CD4-positive, alpha-beta T cell (primary cell): Measurements from ENCODE around the gene VEGFD. TPM values are rescaled to one million over a fixed set of nuclear protein-coding genes. Genes with fewer than 3 reads are reported as not detected.
A peak's percentile ranks its signal among the peaks of the same experiment; 100 is the strongest.

Experiments used
- ATAC-seq: fragments of 200-7000 bp; cut with Tn5 transposase; one replicate; pipeline ENCODE4 v1.10.0; 2022; ENCODE audit warnings: mild to moderate bottlenecking; ENCODE audit not compliant: poor library complexity
- CTCF ChIA-PET: fragments of 350-600 bp; sonication (Branson Sonifier 250); formaldehyde crosslinking; loops from one replicate; lab custom pipeline; 2021; ENCODE audit warnings: antibody characterized with exemption, inconsistent platforms; lab: Charles Lee
- POLR2A ChIA-PET: fragments of 350-600 bp; sonication (Branson Sonifier 250); formaldehyde crosslinking; loops from one replicate; lab custom pipeline; 2021; ENCODE audit warnings: antibody characterized with exemption, inconsistent platforms; lab: Charles Lee
- DNase-seq, 14 experiments: peaks; one replicate each; pipeline ENCODE4 v3.0.0-alpha.2; 2013 to 2020; ENCODE audit warnings: mixed read lengths in 2 of 14
- H3K27ac ChIP-seq, 2 donors: one replicate each; pipeline versions ENCODE4 v1.5.1 to v1.7.0; 2013; ENCODE audit warnings: low read length in 2 of 2, low read depth in 1 of 2, mild to moderate bottlenecking in 1 of 2
- H3K27me3 ChIP-seq, 2 experiments: 1 replicate in 1 of 2; 2 replicates in 1 of 2; pipeline versions ENCODE4 v1.6.1 to v1.7.0; 2013; ENCODE audit warnings: low read length in 2 of 2, control low read depth in 1 of 2, mild to moderate bottlenecking in 1 of 2, moderate library complexity in 1 of 2; ENCODE audit not compliant: insufficient read depth in 2 of 2, control insufficient read depth in 1 of 2
- H3K36me3 ChIP-seq: one replicate; pipeline ENCODE4 v1.6.1; 2013; ENCODE audit warnings: low read length, control low read depth; ENCODE audit not compliant: insufficient read depth
- H3K4me1 ChIP-seq: one replicate; pipeline ENCODE4 v1.6.1; 2013; ENCODE audit warnings: low read length, control low read depth; ENCODE audit not compliant: insufficient read depth
- H3K4me3 ChIP-seq: one replicate; pipeline ENCODE4 v1.5.1; 2013; ENCODE audit warnings: mild to moderate bottlenecking, low read length, moderate library complexity
- H3K9me3 ChIP-seq, 2 experiments: 1 replicate in 1 of 2; 2 replicates in 1 of 2; pipeline versions ENCODE4 v1.6.1 to v1.7.0; 2013; ENCODE audit warnings: low read length in 2 of 2, mild to moderate bottlenecking in 2 of 2, control low read depth in 1 of 2, moderate library complexity in 1 of 2; ENCODE audit not compliant: control insufficient read depth in 1 of 2, insufficient read depth in 1 of 2
- H3K27ac Mint-ChIP-seq: one replicate; pipeline ENCODE4 v1.8.0; 2020; ENCODE audit warnings: mixed read lengths
- H3K27me3 Mint-ChIP-seq: one replicate; pipeline ENCODE4 v1.8.0; 2021; ENCODE audit warnings: mixed read lengths
- H3K36me3 Mint-ChIP-seq: one replicate; pipeline ENCODE4 v1.8.0; 2021; ENCODE audit warnings: low read depth, mixed read lengths
- H3K4me1 Mint-ChIP-seq: one replicate; pipeline ENCODE4 v1.8.0; 2021; ENCODE audit warnings: low read depth, mixed read lengths
- H3K4me3 Mint-ChIP-seq: one replicate; pipeline ENCODE4 v1.8.0; 2020; ENCODE audit warnings: mild to moderate bottlenecking, mixed read lengths
- H3K9me3 Mint-ChIP-seq: one replicate; pipeline ENCODE4 v1.8.0; 2020; ENCODE audit warnings: mixed read lengths
- CTCF ChIP-seq: fragments of 200-600 bp; IDR thresholded peaks from one replicate; pipeline ENCODE4 v1.8.0; 2022; ENCODE audit warnings: antibody characterized with exemption, mild to moderate bottlenecking
- intact Hi-C, 2 experiments: fragments of 100-400 bp; cut with DNase I in 1 of 2; cut with micrococcal nuclease in 1 of 2; formaldehyde crosslinking; loops; one replicate each; pipeline versions ENCODE4 v1.15.1 to v1.9.0; 2023 to 2025; cut with DNase I, micrococcal nuclease
- total RNA-seq, 174 experiments: library from RNA in 2 of 174; stranded (reverse) in 2 of 174; gene quantifications; one replicate each; pipeline ENCODE4 v1.2.3 and lab custom pipeline; 2021 to 2026

The VEGFD gene
- total RNA-seq, 2 experiments from 2014 or later: not detected

- H3K4me3 Mint-ChIP-seq: no peak overlapping the region
- Histone ChIP-seq H3K4me3 (no peak overlapping the region), H3K9me3 (no peaks in the 10 kb centered on the region), H3K36me3 (no peaks in the 10 kb centered on the region), H3K27me3 (no peaks in the 10 kb centered on the region), H3K27ac (no peak overlapping the region), H3K4me1 (no peaks in the 10 kb centered on the region)
- ChIA-PET CTCF (no interaction called here), POLR2A (no interaction called here)
- H3K36me3 Mint-ChIP-seq: no peaks in the 10 kb centered on the region
- no peak for TF ChIP-seq CTCF
- intact Hi-C loops: no loop called here
- DNase-seq (no peak), ATAC-seq (no peak)
- H3K27ac Mint-ChIP-seq: no peak overlapping the region
- H3K4me1 Mint-ChIP-seq: no peaks in the 10 kb centered on the region
- H3K27me3 Mint-ChIP-seq: peaks cover 7% of the 10 kb centered on the region
- H3K9me3 Mint-ChIP-seq: no peaks in the 10 kb centered on the region
Observed at GRCh38 chrX:15376956-15377355, 7.3 kb downstream of the VEGFD start.

GRCh38 chrX:15373976-15374375 lies 10.2 kb downstream of the VEGFD start:
- intact Hi-C loops: no loop called here
- ATAC-seq (no peak), DNase-seq (no peak)
- Mint-ChIP-seq H3K4me3 (no peak overlapping the region), H3K4me1 (no peaks in the 10 kb centered on the region), H3K9me3 (no peaks in the 10 kb centered on the region), H3K36me3 (no peaks in the 10 kb centered on the region), H3K27me3 (peaks cover 4% of the 10 kb centered on the region), H3K27ac (no peak overlapping the region)
- Histone ChIP-seq H3K27me3 (no peaks in the 10 kb centered on the region), H3K9me3 (no peaks in the 10 kb centered on the region), H3K4me3 (no peak overlapping the region), H3K27ac (no peak overlapping the region), H3K4me1 (no peaks in the 10 kb centered on the region), H3K36me3 (no peaks in the 10 kb centered on the region)
- ChIA-PET CTCF (no interaction called here), POLR2A (no interaction called here)
- no peak for TF ChIP-seq CTCF

- H3K4me1 Mint-ChIP-seq: no peaks in the 10 kb centered on the region
- no peak overlapping the region for H3K4me3 Mint-ChIP-seq
- no peak overlapping the region for H3K4me3 ChIP-seq
- no peak for ATAC-seq
- H3K36me3 ChIP-seq: no peaks in the 10 kb centered on the region
- no peaks in the 10 kb centered on the region for H3K9me3 ChIP-seq
- CTCF ChIA-PET: interaction anchor here (0.6 to 1.1 kb wide), 2 partner anchors 9 to 1542 kb away, joined by 4 read pairs; no protein-coding TSS in a partner anchor
- no peak overlapping the region for H3K27ac ChIP-seq
- intact Hi-C loops: no loop called here
- peaks cover 3% of the 10 kb centered on the region for H3K27me3 Mint-ChIP-seq
- H3K27ac Mint-ChIP-seq: no peak overlapping the region
- no peak for TF ChIP-seq CTCF
- H3K27me3 ChIP-seq: peaks cover 2 to 6% of the 10 kb centered on the region in 2 experiments
- POLR2A ChIA-PET: no interaction called here
- no peaks in the 10 kb centered on the region for H3K4me1 ChIP-seq
- H3K36me3 Mint-ChIP-seq: no peaks in the 10 kb centered on the region
- DNase-seq: peak in 2 of 14 experiments; percentile 8 to 15
- H3K9me3 Mint-ChIP-seq: no peaks in the 10 kb centered on the region
Observed at GRCh38 chrX:15366506-15367352, 17.5 kb downstream of the VEGFD start.
